HG03342 (cell line): ENCODE results near the gene RAD50.
A peak's percentile ranks its signal among the peaks of the same experiment; 100 is the strongest.
"Not testable (repeated sequence)": the region's sequence is repeated elsewhere in the genome, so short reads cannot be mapped to it uniquely, and the experiment has no call there.

Experiments
- ATAC-seq: cut with Tn5 transposase; IDR thresholded peaks from one replicate; pipeline ENCODE4 v1.9.1; 2021; ENCODE audit warnings: mild to moderate bottlenecking, moderate library complexity; ENCODE audit not compliant: unreplicated experiment

RAD50 gene

GRCh38 chr5:132628814-132629213, 72.0 kb downstream of the RAD50 start:
- ATAC-seq, result no peak

GRCh38 chr5:132629230-132629944, 72.6 kb downstream of the RAD50 start:
- peak; percentile 62 for ATAC-seq

DNA sequence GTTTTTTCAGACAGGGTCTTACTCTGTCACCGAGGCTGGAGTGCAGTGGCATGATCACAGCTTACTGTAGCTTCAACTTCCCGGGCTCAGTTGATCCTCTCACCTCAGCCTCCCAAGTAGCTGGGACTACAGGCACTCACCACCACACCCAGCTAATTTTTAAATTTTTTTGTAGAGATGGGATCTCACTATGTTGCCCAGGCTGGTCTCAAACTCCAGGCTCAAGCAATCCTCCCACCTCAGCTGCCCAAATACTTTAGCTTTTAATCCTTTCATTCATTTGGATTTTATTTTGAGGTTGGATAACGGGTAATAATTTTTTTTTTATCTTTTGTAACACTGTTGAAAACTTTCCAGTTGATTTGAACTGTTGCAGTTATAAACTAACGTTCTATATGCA, 76.8 kb downstream of the RAD50 start:
- ATAC-seq, result not testable (repeated sequence)

- peak; percentile 45 for ATAC-seq
These were observed 79.1 kb downstream of the RAD50 start for GRCh38 chr5:132635873-132636272.

GRCh38 chr5:132637241-132637640, 80.5 kb downstream of the RAD50 start:
- no peak for ATAC-seq

GRCh38 chr5:132639706-132640130, 82.9 kb downstream of the RAD50 start:
- ATAC-seq, result peak; percentile 64

GRCh38 chr5:132640613-132641012, 83.8 kb downstream of the RAD50 start:
- no peak for ATAC-seq

GRCh38 chr5:132641241-132641723, 84.5 kb downstream of the RAD50 start:
- ATAC-seq, result no peak

DNA sequence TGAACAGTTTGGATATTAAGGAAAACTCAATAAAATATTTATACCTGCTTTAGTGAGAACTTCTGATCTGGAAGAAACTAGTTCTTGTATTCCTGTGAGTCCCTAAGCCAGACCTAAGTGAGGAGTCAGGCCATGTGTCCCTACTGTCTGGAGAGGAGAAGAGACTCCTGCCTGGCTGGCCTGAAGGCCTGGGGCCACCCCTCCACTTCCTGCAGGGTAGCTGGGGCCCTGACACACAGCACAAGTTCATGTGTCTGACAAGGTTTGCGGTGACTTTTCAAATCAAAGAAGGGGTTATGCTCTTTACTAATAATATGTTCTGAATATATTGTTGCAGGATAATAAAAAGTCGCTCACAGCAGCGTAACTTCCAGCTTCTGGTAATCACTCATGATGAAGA, 85.1 kb downstream of the RAD50 start:
- ATAC-seq, result no peak

- ATAC-seq, result no peak
These were observed 87.4 kb downstream of the RAD50 start for GRCh38 chr5:132644177-132644576.

DNA sequence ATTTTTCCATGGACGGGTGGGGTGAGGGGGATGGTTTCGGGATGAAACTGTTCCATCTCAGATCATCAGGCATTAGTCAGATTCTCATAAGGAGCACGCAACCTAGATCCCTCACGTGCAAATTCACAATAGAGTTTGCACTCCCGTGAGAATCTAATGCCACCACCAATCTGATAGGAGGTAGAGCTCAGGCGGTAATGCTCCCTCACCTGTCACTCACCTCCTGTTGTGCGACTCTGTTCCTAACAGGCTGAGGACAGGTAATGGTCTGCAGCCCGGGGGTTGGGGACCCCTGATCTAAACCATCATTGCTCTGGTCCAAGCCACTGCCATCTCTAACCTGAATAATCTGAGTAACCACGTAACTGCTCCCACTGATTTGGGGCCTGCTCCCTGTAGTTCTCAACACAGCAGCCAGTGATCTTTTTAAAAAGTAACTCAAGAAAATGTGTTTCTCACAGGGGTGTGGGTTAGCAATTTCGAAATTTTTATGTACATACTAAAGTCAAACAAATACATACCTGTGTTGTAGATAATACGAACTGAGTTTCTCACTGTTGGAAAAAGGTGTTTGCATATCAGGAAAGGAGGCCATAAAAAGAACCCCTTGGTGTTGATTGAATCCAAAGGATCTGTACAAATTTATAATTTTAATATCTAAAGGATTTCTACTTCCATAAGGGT, 89.9 kb downstream of the RAD50 start:
- no peak for ATAC-seq

DNA sequence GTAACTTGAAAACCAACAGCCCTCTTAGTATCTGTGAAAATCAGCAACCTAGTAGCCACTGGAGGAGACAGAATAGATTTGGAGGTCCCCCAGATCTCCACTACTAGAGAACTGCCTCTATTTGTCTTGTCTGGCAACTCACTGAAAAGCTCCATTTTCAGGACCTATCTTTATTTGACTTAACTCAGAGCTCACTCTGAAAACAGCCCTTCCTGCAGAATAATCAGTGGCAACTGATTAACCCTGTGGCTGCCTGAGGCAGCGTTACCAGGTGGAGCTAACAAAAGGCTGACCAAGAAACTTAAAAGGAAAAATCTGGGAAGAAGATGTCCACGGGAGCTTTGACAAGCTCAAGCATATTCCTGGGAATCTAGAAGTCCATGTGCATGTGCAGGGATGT, 90.7 kb downstream of the RAD50 start:
- ATAC-seq, result no peak

DNA sequence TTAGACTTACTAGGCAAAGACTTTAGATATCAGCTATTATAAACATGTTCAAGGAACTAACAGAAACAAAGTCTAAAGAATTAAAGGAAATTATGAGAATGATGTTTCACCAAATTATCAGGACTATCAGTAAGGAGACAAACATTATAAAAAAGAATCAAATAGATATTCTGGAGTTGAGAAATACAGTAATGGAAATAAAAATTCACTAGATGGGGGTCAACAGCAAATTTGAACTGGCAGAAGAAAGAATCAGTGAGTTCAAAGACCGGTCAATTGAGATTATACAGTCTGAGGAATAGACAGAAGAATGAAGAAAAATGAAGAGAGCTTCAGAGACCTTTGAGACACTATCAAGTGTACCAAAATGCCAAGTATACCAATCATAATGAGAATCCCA, 91.6 kb downstream of the RAD50 start:
- no peak for ATAC-seq

DNA sequence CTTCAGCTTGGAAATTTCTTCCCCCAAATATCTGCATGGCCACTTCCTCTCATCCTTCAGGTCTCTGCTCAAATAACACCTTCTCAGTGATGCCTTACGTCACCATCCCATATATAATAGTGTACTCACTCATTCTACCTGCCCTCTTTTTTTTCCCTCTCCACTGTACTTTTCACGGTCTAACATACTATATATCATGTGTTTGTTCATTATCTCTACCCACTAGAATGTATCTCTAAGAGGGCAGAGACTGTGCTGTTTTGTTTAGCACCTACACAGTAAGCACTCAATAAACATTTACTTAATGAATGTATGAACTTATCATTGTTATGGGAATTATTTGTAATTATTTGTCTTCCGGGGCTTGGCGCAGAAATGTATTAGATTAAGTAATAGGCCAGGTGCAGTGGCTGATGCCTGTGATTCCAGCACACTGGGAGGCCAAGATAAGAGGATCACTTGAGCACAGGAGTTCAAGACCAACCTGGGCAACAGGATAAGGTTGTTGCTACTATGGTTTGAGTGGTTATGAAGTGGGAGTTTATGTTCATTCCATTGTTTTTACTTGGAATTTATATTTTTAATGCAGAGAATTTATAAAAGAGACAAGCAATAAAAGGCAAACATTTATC, 95.2 kb downstream of the RAD50 start:
- ATAC-seq, result no peak

GRCh38 chr5:132653716-132654115, 96.9 kb downstream of the RAD50 start:
- no peak for ATAC-seq

GRCh38 chr5:132655821-132656773, 99.3 kb downstream of the RAD50 start:
- peak; percentile 37 for ATAC-seq

- ATAC-seq, result no peak
These were observed 100.1 kb downstream of the RAD50 start for GRCh38 chr5:132656774-132657355.

GRCh38 chr5:132657676-132658380, 101.1 kb downstream of the RAD50 start, which contains the start of gene IL13:
TSS of gene IL13 (plus strand) at chr5:132658173. CDS start at chr5:132658187, 14 bp downstream.
- ATAC-seq, result no peak
